Measurements from ENCODE around the gene SIGLEC12. TPM values are rescaled to one million over a fixed set of nuclear protein-coding genes. Genes with fewer than 3 reads are reported as not detected.

Gene SIGLEC12
- total RNA-seq = not detected in 2 replicates

GRCh38 chr19:51501594-51502263 lies at the start of gene SIGLEC12:
SIGLEC12 (minus strand) TSS chr19:51501800; CDS start chr19:51501733, 67 bp downstream.

GRCh38 chr19:51531349-51532315 lies 30.0 kb upstream of the SIGLEC12 start, which contains the start of gene SIGLEC6:
SIGLEC6 (minus strand) TSS chr19:51531670; CDS start chr19:51531648, 22 bp downstream.

GRCh38 chr19:51478381-51479234 lies 23.0 kb downstream of the SIGLEC12 start, which contains the start of gene CEACAM18:
CEACAM18 (plus strand) TSS chr19:51478539.

GRCh38 chr19:51458051-51458645 lies 43.5 kb downstream of the SIGLEC12 start, which contains the start of gene SIGLEC8:
SIGLEC8 (minus strand) TSS chr19:51458454; CDS start chr19:51458387, 67 bp downstream.

Small RNA genes lying within 50 kb of the gene (small RNA-seq; reads per million reads assigned to genes)
- not detected for gene AC020914.3
- not detected for gene AC020914.5

Other genes with a start within 250 kb of the SIGLEC12 start
- gene IGLON5, start 190.2 kb downstream of the SIGLEC12 start, total RNA-seq = not detected in 2 replicates
- gene VSIG10L, start 159.7 kb downstream of the SIGLEC12 start, total RNA-seq = 0.27 and 0.29 TPM in 2 replicates
- gene ETFB, start 135.4 kb downstream of the SIGLEC12 start, total RNA-seq = 47.1 and 71.4 TPM in 2 replicates
- gene CLDND2, start 132.8 kb downstream of the SIGLEC12 start, total RNA-seq = not detected in 2 replicates
- gene NKG7, start 129.1 kb downstream of the SIGLEC12 start, total RNA-seq = not detected in 2 replicates
- not detected in 2 replicates for gene LIM2, start 113.8 kb downstream of the SIGLEC12 start, total RNA-seq
- not detected in 2 replicates for gene C19orf84, start 111.2 kb downstream of the SIGLEC12 start, total RNA-seq
- not detected in 2 replicates for gene SIGLEC10, start 84.2 kb downstream of the SIGLEC12 start, total RNA-seq
- gene SIGLEC8, start 43.3 kb downstream of the SIGLEC12 start, total RNA-seq = not detected in 2 replicates
- not detected in 2 replicates for gene CEACAM18, start 23.3 kb downstream of the SIGLEC12 start, total RNA-seq
- gene SIGLEC6, start 29.9 kb upstream of the SIGLEC12 start, total RNA-seq = not detected in 2 replicates
- 9.6 and 14.4 TPM in 2 replicates for gene ZNF175, start 69.5 kb upstream of the SIGLEC12 start, total RNA-seq
- gene SIGLEC5, start 128.6 kb upstream of the SIGLEC12 start, total RNA-seq = not detected in 2 replicates
- 0.14 TPM in 1 of 2 replicates, not detected in the other for gene SIGLEC14, start 145.0 kb upstream of the SIGLEC12 start, total RNA-seq
- gene SPACA6, start 191.5 kb upstream of the SIGLEC12 start, total RNA-seq = 7.0 and 8.0 TPM in 2 replicates
- gene HAS1, start 222.2 kb upstream of the SIGLEC12 start, total RNA-seq = not detected in 2 replicates

Data from thoracic aorta endothelial cell (primary cell).